ENCODE data around the gene SYNJ1. TPM values are rescaled to one million over a fixed set of nuclear protein-coding genes. Genes with fewer than 3 reads are reported as not detected.
A peak's percentile ranks its signal among the peaks of the same experiment; 100 is the strongest.

The SYNJ1 gene
- total RNA-seq, 1 donor from 2014 or later: 2.6 TPM

DNA sequence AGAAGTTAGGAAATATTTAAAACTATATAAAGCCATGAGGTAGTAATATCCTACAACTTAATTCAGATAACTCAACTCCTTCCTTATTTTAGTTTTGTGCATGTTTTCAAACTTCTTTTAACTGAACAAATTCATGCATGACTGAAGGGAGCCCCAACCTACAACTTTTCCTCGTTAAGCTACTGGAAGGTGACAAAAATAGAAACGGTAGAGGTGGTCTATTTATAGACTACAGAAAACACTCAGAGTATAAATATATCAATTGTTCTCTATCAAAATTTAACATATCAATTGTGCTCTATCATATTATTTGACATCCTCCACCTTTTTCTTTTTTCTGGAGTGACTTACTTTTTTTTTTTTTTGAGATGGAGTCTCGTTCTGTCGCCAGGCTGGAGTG is 16.8 kb downstream of the SYNJ1 start:
- no peaks in the 10 kb centered on the region for H3K27me3 ChIP-seq (ENCODE audit: control insufficient read depth, insufficient read depth, low read length)
- DNase-seq (ENCODE audit: low read depth) (no peak), FAIRE-seq (no peak)
- TF ChIP-seq, protein P1, sequence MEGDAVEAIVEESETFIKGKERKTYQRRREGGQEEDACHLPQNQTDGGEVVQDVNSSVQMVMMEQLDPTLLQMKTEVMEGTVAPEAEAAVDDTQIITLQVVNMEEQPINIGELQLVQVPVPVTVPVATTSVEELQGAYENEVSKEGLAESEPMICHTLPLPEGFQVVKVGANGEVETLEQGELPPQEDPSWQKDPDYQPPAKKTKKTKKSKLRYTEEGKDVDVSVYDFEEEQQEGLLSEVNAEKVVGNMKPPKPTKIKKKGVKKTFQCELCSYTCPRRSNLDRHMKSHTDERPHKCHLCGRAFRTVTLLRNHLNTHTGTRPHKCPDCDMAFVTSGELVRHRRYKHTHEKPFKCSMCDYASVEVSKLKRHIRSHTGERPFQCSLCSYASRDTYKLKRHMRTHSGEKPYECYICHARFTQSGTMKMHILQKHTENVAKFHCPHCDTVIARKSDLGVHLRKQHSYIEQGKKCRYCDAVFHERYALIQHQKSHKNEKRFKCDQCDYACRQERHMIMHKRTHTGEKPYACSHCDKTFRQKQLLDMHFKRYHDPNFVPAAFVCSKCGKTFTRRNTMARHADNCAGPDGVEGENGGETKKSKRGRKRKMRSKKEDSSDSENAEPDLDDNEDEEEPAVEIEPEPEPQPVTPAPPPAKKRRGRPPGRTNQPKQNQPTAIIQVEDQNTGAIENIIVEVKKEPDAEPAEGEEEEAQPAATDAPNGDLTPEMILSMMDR (IDR thresholded peaks at IDR 0.05; ENCODE audit: insufficient read depth, low read length, severe bottlenecking): no peak
- H3K36me3 ChIP-seq (ENCODE audit: control insufficient read depth, insufficient read depth, low read length): no peaks in the 10 kb centered on the region
- no peak overlapping the region for H3K4me3 ChIP-seq (ENCODE audit: low read depth, low read length)

DNA sequence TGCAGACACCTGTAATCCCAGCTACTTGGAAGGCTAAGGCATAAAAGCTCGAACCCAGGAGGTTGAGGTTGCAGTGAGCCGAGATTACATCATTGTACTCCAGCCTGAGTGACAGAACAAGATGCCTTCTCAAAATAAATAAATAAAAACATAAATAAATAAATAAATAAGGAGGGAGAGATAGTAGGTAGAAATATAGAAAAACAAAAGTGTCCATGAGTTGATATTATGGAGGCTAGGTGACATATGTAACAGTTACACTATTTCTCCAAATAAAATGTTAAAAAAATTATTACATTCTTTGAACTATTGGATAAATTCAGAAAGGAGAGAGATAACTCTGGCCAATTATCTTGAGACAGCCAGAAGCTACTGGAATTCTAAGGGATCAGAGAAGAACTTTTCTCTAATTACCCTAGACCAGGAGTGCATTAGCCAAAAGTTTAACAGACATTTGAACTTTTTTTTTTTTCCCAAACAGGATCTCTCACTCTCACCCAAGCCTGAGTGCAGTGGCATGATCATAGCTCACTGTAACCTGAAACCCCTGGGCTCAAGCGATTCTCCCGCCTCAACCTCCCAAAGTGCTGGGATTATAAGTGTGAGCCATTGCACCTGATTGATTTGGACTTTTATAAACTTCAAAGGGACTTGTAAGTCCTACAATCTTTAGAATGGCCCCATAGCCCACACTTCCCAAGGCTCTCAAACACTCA is 17.6 kb downstream of the SYNJ1 start:
- no peaks in the 10 kb centered on the region for H3K36me3 ChIP-seq (ENCODE audit: control insufficient read depth, insufficient read depth, low read length)
- no peaks in the 10 kb centered on the region for H3K27me3 ChIP-seq (ENCODE audit: control insufficient read depth, insufficient read depth, low read length)
- TF ChIP-seq, protein P1 (IDR thresholded peaks at IDR 0.05; ENCODE audit: insufficient read depth, low read length, severe bottlenecking): no peak
- no peak overlapping the region for H3K4me3 ChIP-seq (ENCODE audit: low read depth, low read length)
- no peak for FAIRE-seq
- no peak for DNase-seq (ENCODE audit: low read depth)

DNA sequence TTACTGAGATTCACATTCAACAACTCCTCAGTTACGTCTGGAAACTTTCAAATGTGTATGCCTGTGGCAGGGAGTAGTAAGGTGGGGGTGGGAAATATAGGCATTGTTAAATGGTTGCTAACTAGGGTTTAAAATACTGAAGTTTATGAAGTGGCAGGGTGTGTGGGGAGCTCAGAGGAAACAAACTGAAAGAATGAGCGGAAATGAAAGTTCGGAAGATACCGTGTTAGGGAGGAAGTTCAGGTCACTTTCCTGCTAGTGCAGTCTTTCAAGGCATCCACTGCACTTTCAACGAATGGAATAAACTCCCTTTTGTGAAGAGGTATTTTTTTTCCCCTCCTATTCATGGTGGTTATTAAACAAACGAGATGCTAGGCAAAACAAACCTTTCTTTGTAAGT is 19.7 kb downstream of the SYNJ1 start:
- FAIRE-seq (no peak), DNase-seq (ENCODE audit: low read depth) (no peak)
- Histone ChIP-seq H3K36me3 (ENCODE audit: control insufficient read depth, insufficient read depth, low read length) (no peaks in the 10 kb centered on the region), H3K27me3 (ENCODE audit: control insufficient read depth, insufficient read depth, low read length) (no peaks in the 10 kb centered on the region), H3K4me3 (ENCODE audit: low read depth, low read length) (no peak overlapping the region)
- TF ChIP-seq, protein P1 (IDR thresholded peaks at IDR 0.05; ENCODE audit: insufficient read depth, low read length, severe bottlenecking): no peak

DNA sequence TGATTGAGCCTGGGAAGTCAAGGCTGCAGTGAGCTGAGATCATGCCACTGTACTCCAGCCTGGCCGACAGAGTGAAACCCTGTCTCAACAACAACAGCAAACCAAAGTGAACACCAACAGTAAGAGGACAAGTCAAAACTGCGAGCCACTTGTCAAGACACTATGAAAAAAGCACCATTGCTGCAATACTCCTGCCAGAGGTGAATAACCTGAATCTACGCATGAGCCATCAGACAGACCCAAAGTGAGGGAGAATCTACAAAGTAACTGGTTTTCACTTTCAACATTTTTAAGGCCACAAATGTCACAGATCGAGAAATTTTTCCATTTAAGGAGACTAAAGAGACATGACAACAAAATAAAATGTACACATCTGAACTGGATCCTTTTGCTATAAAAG is 21.9 kb downstream of the SYNJ1 start:
- DNase-seq (ENCODE audit: low read depth) (no peak), FAIRE-seq (no peak)
- Histone ChIP-seq H3K4me3 (ENCODE audit: low read depth, low read length) (no peak overlapping the region), H3K36me3 (ENCODE audit: control insufficient read depth, insufficient read depth, low read length) (no peaks in the 10 kb centered on the region), H3K27me3 (ENCODE audit: control insufficient read depth, insufficient read depth, low read length) (no peaks in the 10 kb centered on the region)
- TF ChIP-seq, protein P1 (IDR thresholded peaks at IDR 0.05; ENCODE audit: insufficient read depth, low read length, severe bottlenecking): no peak

DNA sequence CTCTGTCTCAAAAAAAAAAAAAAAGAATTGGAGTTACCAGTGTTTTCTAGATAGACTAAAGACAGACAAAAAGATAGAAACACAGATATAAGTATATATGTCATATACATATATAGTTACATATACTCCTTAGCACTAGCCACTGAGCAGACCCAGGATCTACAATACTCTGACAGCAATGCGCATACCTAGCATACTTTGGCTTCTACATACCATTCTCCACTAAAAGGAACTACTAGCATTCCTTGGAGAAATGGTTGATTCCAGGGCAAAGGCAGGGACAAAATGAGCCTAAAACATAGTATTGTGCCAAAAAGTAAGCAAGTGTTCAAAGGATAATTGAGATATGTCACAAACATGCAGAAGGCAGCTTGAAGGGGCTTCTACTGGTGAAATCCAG is 22.7 kb downstream of the SYNJ1 start:
- TF ChIP-seq, protein P1 (IDR thresholded peaks at IDR 0.05; ENCODE audit: insufficient read depth, low read length, severe bottlenecking): no peak
- Histone ChIP-seq H3K36me3 (ENCODE audit: control insufficient read depth, insufficient read depth, low read length) (no peaks in the 10 kb centered on the region), H3K27me3 (ENCODE audit: control insufficient read depth, insufficient read depth, low read length) (no peaks in the 10 kb centered on the region), H3K4me3 (ENCODE audit: low read depth, low read length) (no peak overlapping the region)
- FAIRE-seq: no peak
- no peak for DNase-seq (ENCODE audit: low read depth)

DNA sequence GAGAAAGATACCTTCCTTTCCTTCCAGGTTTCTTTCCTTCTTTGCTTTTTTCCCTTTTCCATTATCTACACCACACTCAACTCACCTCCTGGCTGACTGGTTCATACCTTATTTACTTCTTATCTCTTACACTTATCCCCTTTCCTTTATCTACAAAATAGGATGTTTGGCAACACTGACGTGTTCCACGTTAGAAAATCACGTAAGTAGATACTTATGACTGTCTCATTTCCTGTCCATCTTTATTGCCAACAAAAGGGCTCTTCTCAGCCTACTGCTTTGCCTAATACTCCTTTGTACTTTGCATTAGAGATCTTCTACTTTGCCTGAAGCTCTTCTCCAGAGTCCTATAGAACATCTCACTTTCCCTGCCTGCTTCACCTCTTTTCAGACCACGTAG is 25.1 kb downstream of the SYNJ1 start:
- TF ChIP-seq, protein P1 (IDR thresholded peaks at IDR 0.05; ENCODE audit: insufficient read depth, low read length, severe bottlenecking): no peak
- Histone ChIP-seq H3K4me3 (ENCODE audit: low read depth, low read length) (no peak overlapping the region), H3K27me3 (ENCODE audit: control insufficient read depth, insufficient read depth, low read length) (no peaks in the 10 kb centered on the region), H3K36me3 (ENCODE audit: control insufficient read depth, insufficient read depth, low read length) (no peaks in the 10 kb centered on the region)
- FAIRE-seq: no peak
- peak; percentile 87 for DNase-seq (ENCODE audit: low read depth)
